GM20000 (cell line): ENCODE data around the gene HOXB6.

Source experiments
- DNase-seq: peaks from one replicate; pipeline ENCODE4 v3.0.0; 2012; ENCODE audit warnings: low spot score
- CTCF ChIP-seq: IDR thresholded peaks from 2 replicates; pipeline ENCODE4 v1.5.1; 2012; ENCODE audit warnings: mild to moderate bottlenecking, control low read depth; ENCODE audit errors: extremely low read depth, missing control alignments

Gene HOXB6

GRCh38 chr17:48592577-48592976 is 12.2 kb downstream of the HOXB6 start:
- TF ChIP-seq CTCF = no peak
- no peak for DNase-seq

GRCh38 chr17:48592057-48592514 is 12.7 kb downstream of the HOXB6 start:
- no peak for TF ChIP-seq CTCF
- DNase-seq = no peak

- DNase-seq = no peak
- no peak for TF ChIP-seq CTCF
These were observed 13.3 kb downstream of the HOXB6 start for GRCh38 chr17:48591255-48592056.

GRCh38 chr17:48590607-48591161 is 14.1 kb downstream of the HOXB6 start:
- no peak for TF ChIP-seq CTCF
- DNase-seq = no peak

- no peak for TF ChIP-seq CTCF
- no peak for DNase-seq
These were observed 14.8 kb downstream of the HOXB6 start, which contains the start of gene HOXB3 for GRCh38 chr17:48589831-48590606. HOXB3 (minus strand) TSS chr17:48590241; CDS start chr17:48552474, 37,767 bp downstream.

- no peak for TF ChIP-seq CTCF
- no peak for DNase-seq
These were observed 15.5 kb downstream of the HOXB6 start for GRCh38 chr17:48589060-48589830.
